GM18526 (cell line): ENCODE results near the gene PRKCD.

Experiments
- POLR2A ChIP-seq: IDR thresholded peaks from 3 replicates; pipeline ENCODE4 v1.6.1; 2011; ENCODE audit not compliant: insufficient read length; ENCODE audit errors: extremely low read depth

PRKCD gene

DNA sequence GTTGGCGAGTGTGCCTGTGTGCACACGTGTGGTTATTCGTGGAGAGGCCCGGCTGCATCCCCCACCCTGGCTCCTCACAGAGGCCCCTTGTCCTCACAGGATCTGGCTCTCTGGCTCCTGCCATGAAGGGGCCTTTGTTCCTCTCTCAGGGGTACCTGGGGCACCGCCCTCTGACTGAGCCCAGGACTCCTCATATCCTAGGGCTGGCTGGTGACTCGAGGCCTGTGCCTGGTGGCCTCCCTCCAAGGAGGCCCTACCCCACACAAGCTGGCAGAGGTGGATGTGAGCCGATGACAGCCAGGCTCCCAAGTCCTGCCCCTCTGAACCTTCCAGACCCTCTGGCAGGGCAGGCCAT is 10.0 kb downstream of the PRKCD start:
- TF ChIP-seq POLR2A: peak; percentile 1

DNA sequence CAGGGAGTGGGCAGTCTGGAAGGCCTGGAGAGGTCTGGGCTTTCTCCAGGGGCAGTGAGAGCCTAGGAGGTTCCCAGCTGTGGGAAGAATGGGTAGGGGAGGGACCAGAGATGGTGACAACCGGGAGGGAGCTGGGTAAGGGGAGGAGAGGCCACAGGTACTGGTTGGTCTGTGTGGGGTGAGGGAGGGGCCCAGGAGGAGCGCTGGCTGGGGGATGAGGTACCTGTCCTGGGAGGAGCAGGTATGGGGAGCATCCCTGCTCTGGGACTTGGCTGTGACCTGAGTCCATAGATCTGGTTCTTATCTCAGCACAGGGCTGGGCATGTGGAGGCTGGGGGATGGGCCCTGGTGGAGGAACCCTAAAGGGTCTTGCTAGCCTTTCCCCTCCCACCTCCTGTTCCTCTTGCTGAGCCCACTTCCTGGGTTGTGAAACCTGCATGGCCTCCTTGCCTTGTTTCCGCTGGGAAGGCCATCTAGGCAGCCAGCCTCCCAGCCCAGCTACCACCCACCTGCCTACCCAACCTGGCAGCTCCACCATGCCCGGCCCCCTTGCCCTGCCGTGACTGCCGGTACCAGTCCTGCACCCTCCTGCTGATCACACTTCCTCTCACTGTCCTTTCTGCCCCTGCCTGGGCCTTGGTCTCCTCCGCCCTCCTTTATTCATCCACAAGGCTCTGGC is 11.0 kb downstream of the PRKCD start:
- TF ChIP-seq POLR2A: no peak

DNA sequence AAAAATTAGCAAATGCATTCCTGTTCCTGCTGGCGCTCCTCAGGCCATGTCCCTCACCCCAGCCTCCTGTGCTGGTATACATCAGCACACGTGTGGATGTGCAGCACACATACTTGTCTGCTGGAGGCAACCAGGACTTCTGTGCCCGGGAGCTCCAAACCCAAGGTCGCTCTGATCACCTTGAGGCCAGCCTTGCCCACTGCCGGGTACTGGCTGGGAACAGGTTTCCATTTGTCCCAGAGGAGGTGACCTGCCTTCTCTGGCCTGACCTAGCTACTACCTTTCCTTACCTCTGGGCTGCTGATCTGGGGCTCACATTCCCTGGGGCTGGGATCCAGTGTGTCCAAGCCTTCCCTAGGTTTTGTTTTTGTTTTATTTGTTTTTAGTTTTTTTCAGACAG is 12.1 kb downstream of the PRKCD start:
- TF ChIP-seq POLR2A: no peak

DNA sequence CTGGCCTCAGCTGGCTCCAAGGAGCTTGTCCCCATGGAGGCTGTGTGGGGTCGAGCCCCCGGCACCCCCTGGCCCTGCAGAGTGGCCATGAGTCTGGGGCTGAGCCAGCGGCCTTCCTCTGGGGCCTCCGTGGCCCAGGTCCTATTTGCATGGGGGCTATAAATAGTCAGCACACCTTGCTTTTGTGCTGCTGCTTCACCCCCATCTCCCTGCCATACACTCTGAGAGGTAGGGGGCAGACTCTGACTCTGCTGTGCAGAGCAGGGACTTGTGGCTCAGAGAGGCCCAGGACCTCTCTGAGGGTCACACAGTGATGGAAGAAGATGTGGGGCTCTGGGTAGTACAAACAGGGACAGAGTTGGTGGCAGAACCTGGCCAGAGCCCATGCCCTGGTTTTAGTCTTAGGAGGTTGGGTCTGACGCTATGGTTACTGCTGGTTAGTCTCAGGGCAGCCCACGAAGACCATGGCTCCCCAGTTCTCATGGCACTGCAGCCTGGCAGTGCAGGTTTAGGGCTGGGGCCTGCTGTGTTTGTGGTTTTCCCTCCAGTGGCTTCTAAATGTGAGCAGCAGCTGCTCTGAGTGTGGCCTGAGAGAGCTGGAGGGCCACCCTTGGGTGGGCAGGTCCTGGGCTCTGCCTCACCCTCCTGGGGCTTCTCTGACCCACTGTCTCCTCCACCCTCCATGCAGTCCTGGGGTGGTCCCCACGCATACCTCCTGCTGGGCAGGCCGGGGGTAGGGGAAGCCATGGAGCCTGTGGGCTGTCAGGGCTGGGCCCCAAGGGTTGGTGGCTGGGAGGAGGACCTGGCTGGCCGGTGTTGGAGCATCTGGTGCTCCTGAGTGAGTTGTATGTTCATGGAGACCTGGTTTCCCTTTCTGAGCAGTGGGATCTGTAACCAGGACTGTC is 13.6 kb downstream of the PRKCD start:
- peak; percentile 28 for TF ChIP-seq POLR2A

DNA sequence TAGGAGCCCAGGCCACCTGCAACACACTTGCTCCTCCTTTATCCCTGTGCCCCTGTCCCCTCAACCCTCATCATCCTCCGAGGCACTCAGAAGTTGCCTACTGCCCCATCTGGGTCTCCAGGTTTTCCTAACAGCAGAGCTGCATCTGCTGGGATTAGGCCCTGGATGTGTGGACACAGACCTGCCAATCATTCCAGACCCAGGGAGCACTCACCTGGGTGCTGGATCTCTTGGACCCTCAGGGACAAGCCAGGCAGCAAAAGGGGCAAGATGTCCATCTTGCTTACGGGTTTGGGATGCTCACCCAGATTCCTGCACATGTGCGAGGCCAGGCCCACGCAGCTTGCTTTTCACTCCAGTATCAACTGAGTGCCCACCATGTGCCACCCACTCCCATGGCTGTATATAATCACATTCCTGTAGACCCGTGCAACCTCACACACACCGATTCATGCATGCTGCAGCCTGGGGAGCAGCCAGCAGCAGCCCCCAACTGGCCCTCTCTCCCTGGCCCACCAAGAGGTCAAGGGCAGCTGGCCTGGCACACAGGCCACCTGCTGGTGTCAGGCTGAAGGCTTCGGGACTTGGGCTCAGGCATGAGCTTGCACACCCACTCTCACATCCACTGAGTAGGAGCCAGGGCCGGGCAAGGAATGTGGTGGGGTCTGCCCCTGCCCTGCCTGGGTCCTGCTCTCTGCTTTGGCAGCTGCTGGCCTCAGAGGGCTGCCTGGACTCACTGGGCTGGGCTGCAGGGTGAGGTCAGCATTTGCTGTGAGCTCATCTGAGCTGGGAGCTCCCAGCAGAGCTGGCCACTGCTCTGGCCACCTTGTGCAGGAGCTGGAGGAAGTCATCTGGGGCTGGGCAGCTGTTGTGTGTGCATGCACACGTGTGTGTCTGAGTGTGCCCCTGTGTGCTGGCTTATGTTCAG is 14.9 kb downstream of the PRKCD start:
- no peak for TF ChIP-seq POLR2A

DNA sequence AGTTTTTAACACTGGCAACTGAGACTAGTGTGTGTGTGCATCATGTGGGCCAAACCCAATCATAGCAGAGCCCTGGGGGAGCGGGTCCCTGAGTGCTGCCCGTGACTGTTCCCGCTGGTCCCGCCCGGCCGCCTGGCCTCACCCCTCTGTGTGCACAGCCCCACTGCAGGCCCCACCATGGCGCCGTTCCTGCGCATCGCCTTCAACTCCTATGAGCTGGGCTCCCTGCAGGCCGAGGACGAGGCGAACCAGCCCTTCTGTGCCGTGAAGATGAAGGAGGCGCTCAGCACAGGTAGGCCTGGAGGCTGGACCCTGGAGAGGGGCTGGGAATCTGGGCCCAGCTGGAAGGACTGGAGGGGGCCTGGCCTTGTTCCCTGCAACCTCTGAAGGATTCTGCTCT is 17.2 kb downstream of the PRKCD start:
- TF ChIP-seq POLR2A: no peak

DNA sequence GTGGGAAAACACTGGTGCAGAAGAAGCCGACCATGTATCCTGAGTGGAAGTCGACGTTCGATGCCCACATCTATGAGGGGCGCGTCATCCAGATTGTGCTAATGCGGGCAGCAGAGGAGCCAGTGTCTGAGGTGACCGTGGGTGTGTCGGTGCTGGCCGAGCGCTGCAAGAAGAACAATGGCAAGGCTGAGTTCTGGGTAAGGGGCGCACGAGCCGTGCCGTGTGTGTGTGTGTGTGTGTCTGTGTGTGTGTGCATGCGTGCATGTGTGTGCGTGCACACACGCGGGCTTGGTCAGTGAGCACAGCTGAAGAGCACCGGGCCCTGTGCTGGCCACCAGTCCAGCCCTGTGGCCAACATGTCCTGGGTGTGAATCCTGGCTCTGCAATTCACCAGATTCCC is 18.6 kb downstream of the PRKCD start:
- TF ChIP-seq POLR2A: no peak

DNA sequence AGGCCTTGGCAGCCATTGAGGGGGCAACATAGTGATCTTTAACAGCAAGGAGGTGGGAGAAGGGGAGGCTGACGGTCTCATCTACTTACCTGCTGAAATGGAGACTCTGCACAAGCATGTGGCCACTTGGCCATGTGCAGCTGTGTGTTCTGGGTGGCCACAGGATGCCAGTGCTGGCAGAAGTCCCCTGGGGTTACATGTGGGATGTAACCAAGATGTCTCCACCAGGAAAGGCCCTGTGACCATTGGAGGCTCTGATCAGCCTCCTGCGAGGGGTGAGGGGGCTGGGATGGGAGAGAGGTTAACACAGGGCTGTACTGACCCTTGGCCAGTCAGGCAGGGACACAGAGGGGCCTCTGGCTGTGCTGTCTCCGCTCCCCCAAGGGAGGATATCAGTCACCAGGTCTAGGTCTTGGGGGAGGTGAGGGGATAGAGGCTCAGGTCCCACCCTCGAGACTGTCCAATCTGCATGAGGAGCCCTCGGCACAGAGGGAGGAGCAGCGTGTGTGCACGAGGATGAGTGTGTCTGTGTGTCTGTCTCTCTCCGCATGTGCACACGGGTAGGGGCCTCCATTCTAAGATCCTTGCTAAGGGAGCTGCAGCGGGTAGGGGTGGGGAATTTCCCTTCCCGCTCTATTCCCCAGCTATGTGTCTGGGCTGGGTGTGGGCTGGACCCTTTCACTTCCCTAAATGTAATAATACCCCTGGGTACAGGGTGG is 19.5 kb downstream of the PRKCD start:
- no peak for TF ChIP-seq POLR2A

DNA sequence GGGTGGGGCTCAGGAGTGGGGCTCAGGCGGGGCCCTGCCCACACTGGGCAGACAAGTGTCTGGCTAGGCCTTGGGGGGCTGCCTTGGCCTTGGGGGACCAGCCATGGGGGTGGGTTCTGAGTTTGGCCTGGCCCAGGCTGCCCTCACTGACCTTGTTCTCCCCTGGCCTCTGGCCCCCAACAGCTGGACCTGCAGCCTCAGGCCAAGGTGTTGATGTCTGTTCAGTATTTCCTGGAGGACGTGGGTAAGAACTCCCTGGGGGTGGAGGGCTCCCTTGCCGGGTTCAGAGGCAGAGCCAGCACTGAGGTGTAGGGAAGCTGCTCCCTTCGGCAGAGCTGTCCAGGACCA is 20.0 kb downstream of the PRKCD start:
- TF ChIP-seq POLR2A: no peak

DNA sequence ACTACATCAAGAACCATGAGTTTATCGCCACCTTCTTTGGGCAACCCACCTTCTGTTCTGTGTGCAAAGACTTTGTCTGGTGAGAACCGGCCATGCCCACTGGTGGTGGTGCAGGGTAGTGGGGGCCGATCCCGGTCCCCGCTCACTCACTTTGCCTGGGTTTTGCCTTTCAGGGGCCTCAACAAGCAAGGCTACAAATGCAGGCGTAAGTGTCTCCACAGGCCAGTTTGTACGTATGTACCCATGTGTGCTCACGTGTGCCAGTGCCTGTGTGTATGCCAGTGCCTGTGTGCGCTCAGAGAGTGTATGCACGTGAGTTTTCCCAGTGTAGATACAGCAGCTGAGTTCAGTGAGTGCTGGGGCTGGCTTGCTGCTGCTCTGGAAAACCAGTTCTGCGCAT is 20.5 kb downstream of the PRKCD start:
- no peak for TF ChIP-seq POLR2A

DNA sequence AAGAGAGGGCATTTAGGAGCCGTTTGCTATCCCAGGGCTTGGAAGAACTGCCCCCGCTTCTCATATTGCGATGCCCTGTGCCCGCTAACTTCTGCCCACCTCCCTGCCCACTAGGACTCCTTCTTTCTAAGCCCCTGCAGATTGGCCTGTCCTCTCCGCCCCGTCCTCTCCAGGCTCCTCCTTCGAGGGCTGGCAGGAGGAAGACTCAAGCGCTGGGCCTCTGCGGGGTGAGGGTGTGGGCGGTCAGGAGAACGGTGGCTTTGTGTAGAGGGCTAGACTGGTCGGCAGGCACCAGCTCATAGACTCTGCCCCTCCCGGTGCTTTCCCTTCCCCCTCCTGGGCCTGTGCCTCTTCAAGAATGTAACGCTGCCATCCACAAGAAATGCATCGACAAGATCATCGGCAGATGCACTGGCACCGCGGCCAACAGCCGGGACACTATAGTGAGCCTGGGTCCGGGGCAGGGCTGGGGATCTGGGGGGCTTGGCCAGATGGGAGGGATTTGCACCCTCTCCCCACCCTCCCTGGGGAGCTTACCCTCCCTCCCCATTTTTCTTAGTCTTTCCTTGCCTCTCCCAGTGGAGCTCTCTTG is 21.9 kb downstream of the PRKCD start:
- TF ChIP-seq POLR2A: no peak

DNA sequence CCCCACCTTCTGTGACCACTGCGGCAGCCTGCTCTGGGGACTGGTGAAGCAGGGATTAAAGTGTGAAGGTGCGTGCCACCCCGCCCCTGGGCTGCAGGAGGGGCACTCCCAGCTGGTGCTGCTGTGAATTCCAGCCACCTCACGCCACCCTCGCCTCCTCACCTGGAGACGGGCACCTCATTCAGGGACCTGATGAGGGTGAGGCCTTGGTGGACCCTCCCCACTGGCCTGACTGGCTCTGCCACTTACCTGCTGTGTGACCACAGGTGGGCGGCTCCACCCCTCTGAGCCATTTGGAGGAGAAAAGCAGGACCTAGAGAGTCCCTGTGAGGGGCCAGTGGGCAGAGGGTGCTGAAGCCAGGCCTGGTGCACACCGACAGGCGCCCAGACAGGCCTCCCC is 22.5 kb downstream of the PRKCD start:
- TF ChIP-seq POLR2A: no peak

DNA sequence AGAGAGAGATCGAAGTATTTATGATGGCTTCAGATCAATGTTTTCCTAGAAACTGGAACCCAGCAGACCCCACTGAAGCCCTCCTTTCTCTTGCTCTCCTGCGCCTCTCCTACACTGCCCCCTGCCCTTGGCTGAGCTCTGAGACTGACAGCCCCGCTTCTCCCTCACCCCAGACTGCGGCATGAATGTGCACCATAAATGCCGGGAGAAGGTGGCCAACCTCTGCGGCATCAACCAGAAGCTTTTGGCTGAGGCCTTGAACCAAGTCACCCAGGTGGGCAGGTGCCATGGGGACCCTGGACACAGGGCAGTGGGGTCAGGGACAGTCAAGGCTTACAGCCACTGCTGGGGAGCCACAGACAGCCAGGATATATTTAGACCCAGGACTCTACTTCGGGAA is 23.7 kb downstream of the PRKCD start:
- TF ChIP-seq POLR2A: no peak

DNA sequence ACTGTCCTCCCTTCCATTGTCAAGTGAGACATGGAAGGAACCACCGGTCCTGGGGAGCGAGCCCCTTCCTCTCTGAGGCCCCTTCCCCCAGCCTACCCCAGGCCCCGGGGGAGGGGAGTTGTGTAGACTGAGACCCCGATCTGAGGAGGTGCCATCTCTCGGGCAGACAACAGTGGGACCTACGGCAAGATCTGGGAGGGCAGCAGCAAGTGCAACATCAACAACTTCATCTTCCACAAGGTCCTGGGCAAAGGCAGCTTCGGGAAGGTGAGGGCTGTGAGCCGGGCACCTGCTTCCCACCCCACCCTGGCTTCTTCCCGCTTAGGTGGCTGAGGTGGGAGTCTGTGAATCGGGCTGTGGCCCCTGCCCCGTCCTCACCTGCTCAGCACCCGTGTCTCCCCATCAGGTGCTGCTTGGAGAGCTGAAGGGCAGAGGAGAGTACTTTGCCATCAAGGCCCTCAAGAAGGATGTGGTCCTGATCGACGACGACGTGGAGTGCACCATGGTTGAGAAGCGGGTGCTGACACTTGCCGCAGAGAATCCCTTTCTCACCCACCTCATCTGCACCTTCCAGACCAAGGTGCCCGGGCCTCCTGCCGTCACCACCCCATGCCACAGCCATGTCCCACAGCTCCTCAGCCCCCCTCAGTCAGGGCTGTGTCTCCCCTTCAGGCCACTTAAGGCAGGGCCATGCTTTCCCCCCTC is 24.9 kb downstream of the PRKCD start:
- TF ChIP-seq POLR2A: no peak
